ENCODE measurements around the gene PLCD3.

Gene PLCD3

DNA sequence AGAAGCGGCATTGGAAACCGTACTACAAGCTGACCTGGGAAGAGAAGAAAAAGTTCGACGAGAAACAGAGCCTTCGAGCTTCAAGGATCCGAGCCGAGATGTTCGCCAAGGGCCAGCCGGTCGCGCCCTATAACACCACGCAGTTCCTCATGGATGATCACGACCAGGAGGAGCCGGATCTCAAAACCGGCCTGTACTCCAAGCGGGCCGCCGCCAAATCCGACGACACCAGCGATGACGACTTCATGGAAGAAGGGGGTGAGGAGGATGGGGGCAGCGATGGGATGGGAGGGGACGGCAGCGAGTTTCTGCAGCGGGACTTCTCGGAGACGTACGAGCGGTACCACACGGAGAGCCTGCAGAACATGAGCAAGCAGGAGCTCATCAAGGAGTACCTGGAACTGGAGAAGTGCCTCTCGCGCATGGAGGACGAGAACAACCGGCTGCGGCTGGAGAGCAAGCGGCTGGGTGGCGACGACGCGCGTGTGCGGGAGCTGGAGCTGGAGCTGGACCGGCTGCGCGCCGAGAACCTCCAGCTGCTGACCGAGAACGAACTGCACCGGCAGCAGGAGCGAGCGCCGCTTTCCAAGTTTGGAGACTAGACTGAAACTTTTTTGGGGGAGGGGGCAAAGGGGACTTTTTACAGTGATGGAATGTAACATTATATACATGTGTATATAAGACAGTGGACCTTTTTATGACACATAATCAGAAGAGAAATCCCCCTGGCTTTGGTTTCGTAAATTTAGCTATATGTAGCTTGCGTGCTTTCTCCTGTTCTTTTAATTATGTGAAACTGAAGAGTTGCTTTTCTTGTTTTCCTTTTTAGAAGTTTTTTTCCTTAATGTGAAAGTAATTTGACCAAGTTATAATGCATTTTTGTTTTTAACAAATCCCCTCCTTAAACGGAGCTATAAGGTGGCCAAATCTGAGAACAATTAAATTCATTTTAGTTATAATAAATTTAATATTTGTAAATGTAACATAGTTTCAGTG lies 17.7 kb upstream of the PLCD3 start:
- DNase-seq (ENCODE audit: low spot score), result peak; percentile 76

DNA sequence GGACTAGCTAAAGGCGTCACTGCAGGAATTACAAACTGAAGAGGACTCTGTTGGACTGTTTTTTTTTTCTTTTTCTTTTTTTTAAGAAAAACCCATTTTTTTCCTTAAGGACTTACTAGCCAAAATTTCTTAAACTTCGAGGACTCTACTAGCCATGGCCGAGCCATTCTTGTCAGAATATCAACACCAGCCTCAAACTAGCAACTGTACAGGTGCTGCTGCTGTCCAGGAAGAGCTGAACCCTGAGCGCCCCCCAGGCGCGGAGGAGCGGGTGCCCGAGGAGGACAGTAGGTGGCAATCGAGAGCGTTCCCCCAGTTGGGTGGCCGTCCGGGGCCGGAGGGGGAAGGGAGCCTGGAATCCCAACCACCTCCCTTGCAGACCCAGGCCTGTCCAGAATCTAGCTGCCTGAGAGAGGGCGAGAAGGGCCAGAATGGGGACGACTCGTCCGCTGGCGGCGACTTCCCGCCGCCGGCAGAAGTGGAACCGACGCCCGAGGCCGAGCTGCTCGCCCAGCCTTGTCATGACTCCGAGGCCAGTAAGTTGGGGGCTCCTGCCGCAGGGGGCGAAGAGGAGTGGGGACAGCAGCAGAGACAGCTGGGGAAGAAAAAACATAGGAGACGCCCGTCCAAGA lies 16.8 kb upstream of the PLCD3 start:
- DNase-seq (ENCODE audit: low spot score), result peak; percentile 86

DNA sequence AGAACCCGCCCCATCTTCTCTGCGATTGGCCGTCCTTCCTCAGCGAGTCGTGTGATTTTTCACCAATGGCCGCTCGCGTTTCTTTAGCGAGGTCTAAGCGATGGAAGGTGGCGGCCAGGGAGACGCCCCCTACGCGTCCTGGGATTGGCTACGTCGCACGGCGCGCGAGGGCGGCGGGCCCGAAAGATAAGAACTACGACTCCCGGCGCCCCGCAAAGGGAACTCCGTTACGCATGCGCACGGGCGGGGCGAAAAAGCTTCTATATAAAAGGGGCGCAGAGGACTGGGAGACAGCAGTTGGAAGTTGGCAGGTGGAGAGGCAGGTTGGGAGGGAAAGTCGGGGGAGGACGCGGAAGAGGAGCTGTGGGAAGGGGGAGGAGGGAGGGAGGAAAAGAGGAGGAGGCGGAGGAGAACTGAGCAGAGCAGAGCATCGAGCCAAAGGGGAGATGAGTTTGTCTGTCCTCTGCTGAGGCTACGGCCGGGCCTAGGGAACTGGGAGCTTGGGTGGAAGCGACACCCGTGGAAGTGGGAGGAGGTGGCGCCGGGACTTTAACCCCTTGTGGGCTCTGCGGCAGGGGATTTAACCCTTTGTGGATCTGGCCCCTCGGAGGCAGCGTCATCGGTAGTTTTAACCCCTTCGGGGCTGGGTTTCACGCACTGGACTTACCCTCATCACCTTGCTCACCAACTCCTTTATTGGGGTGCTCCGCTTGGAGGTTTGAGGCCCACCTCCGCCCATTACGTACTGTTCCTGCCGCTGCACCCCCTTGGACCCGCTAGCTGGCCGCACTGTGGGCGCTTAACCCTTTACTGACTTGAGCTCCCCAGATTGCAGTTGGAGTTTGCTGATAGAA lies 16.1 kb upstream of the PLCD3 start, which contains the start of gene HEXIM1:
HEXIM1 (plus strand) TSS at position 293 of the 854 bp plus-strand sequence. CDS start 716 bp downstream, outside the sequence.
- DNase-seq (ENCODE audit: low spot score), result peak; percentile 99

DNA sequence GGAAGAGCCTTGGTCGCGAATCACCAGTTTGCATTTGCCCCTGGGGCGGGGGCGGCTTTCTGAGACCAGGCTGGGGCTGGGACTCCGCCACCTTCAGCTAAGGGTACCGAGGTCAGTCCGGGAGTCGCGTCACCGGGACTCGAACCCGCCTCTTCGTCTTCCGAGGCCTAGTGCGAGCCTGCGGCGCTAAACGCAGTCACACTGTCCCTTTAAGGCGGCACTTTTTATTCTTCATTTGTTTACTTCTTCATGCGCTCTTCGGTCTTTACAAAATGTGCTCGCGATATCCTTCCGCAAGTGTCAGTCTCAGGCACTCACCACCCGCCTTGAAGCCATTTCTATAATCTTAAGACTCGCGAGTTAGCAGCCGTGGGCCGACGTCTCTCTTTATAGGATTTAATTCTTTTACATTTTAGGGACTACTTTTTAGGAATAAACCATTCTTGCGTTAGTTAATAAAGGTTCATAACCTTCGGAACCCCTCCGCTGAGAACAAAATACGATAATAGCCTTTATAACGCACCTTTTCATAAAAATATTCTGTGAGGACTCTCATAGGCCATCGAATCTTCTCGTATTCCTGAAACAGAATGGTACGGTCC lies 15.4 kb upstream of the PLCD3 start:
- DNase-seq (ENCODE audit: low spot score), result peak; percentile 97

DNA sequence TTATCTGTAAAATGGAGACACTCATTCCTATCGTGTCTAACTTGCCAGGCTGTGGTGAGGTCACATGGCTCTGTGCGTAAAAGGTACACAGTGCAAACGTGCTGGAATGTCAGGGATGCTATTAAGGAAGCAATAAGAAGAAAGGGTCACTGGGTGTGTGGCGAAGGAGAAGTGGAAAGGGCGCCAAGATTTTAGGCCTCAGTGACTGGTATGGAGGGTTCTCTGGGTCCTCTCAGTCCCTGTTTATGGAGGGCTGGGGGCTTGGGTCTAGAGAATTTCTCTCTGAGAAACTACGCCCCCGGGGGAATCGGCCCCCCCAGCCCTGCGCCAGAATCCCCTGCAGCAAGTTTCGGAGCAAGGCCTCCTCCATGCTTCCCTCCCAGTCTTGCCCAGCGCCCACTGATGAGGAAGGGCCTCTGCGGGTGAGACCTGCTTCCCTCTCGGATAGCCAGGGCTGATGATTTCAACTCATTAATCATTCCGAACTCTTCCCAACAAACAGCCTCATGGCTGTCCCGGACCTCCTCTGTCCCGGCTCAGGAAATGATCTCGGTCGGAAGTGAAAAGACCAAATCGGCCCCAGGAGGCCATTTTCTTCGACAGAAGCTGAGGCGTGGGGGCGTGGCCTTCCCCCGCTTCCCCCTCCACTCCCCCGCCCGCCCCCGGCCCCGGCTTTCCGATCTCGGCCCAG lies 14.7 kb upstream of the PLCD3 start:
- peak; percentile 77 for DNase-seq (ENCODE audit: low spot score)

DNA sequence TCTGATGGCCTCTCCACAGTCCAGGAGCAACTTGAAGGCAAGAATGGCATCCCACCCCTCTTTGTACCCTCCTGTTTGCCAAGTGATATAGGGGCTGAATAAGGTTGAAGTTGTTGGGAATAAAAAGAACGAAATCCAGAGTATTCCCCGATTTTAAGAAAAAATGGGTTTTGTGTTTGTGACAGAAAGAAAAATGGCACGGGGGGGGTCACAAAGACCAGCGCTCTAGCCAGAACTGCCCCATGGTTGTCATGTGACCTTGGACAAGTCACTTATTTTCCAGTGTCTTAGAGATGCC lies 14.2 kb upstream of the PLCD3 start:
- DNase-seq (ENCODE audit: low spot score), result no peak

DNA sequence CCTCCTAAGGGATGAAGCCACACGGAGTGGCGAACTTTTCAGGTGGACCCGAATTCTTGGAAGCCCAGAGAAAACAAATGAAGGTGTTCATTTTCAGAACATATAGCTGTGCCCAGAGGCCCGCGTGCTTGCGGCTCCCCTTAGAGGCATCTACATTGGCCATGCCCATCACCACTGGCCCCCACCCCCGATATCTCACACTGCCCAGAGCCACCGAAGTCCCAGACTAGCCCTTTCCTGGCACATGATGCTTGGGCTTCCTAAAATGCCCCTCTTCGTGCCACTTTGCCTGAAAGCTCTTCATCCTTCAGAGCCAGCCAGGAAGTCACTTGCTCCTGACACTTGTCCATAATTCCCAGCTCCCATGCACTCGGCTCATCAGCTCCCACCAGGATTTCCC lies 13.9 kb upstream of the PLCD3 start:
- no peak for DNase-seq (ENCODE audit: low spot score)

DNA sequence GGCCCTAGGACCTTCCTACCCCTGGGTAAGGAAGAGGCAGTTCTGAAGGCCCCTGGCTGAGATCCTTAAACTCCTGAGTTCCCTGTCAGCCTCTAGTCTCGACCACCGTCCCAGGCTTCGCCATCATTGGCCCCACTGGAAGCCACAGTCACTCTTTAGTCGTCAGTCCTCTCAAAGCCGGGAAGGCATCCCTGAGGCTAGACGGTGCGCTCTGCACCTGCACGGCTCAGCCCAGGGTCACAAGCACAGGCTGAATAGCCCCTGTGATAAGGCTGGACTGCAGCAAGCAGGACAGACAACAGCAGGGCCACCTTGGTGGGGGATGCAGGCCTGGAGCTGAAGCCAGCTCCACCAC lies 12.7 kb upstream of the PLCD3 start:
- DNase-seq (ENCODE audit: low spot score), result no peak

DNA sequence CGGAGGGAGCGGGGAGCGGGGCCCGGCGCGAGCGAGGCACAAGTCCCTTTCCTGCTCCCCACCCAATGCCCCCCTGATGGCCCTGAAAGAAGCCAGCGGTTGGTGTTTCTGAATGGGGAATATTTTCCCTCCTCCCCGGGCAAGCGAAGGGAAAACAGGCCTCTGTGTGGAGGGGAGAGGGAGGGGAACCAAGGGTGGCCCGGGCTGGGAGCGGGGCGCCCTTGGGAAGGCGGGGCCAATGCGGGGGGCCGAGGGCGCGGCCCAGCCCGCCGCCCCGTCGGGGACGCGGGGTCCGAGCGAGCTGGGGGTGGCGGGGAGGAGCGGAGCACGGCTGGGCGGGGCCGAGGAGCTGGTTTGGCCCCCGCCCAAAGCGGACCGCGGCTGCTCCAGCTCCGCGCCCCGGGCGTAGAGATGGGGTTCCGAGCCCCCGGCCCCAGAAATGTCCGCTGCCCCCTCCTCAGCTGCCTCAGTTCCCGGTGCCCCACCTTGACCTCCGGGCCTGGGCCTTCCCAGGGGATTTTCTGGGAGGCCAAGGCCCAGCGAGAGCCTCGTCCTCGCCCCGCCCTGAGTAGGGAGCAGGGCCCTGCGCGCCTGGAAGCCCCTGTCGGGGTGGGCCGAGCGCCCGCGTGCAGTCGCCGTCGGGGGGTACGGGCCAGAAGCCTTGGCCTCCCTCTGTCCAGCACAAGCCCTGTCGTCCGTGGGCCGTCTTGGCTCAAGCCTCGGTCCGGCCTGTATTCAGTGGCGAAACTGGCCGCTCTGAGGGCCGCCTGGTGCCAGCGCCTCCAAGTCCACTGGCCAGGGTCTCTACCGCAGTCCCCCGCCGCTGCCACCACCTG lies 12.1 kb upstream of the PLCD3 start:
- no peak for DNase-seq (ENCODE audit: low spot score)

DNA sequence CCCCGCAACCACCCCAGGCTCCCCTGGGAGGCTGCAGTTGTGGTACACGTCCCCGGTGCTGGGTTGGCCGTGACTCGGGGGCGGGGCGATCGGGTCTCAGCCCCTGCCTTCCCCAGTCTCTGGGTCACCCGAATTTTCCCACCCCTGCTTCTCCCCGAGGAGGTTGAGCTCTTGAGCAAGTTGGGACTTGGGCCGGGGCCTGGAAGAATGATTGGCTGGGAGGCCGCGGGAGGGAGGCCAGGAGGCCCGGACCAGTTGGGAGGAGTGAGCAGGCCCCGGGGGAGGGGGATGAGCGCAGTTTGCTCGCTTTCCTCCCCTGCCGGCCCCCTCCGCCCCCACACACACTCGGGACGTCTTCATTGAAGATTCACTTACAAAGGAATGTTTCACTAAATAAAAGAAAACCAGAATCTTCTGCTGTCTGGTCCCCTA lies 11.5 kb upstream of the PLCD3 start:
- DNase-seq (ENCODE audit: low spot score), result no peak

DNA sequence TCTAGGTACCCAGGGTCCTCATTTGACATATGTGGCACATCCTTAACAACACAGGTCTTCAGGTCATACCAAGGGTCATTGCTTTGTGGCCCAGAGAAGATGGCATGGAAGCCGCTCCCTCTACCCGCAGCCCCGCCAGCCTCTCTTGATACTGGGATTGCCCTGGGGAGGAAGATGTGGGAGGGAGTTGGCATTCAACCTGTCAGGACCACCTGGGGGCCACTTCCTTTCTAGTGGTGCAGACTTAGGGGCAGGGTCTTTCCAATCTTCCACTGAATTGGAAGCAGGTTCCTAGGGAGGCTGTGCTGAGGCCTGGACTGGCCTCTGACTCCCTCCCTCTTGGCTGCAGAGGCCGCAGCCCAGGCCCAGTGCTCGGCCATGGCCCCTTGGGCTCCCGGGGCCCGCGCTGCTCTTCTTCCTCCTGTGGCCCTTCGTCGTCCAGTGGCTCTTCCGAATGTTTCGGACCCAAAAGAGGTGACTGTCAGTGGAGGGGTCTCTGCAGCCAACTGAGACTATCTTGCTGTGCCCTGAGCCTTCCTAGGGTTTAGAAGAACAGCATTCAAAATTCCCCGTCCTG lies 10.9 kb upstream of the PLCD3 start:
- DNase-seq (ENCODE audit: low spot score), result no peak

DNA sequence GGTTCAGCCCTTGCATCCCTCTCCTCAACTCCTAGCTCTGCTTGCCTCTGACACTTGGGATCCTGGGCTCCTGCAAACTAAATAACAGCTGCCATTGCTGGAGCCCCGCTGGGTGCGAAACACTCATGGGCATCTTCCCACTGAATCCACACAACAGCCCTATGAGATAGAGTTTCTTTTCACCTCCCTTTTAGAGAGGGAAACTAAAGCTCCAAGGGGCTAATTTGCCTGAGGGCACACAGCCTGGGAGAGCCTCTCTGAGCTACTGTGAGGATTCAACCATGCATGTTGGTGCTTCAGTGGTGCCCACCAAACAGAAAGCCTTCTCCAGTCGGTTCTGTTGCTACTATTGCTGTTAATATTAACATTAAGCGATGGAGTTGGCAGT lies 7.2 kb upstream of the PLCD3 start:
- no peak for DNase-seq (ENCODE audit: low spot score)

DNA sequence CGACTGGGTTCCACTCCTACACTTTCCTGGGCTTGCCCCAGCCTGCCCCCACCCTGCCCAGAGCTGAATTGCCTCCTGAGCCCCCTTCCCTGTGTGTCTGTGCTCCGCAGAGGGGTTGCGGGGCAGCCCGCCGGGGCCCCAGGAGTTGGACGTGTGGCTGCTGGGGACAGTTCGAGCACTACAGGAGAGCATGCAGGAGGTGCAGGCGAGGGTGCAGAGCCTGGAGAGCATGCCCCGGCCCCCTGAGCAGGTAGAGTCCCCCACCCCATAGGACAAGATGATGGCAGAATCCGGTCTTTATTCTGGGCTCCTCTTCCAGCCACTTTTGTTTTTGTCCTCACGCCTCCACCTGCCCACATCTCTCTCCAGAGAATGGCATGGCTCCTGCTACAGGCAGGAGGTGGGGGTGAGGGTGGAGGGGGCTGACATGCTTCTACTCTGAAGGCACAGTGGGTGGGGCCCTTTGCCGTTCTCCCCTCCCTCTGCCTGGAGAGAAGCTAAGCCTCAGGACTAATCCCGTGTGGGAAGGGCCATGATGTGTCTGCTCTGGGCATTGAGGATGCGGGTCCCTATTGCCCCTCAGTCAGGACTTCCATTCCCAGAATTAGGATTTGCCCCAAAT lies 6.7 kb upstream of the PLCD3 start:
- DNase-seq (ENCODE audit: low spot score), result no peak

DNA sequence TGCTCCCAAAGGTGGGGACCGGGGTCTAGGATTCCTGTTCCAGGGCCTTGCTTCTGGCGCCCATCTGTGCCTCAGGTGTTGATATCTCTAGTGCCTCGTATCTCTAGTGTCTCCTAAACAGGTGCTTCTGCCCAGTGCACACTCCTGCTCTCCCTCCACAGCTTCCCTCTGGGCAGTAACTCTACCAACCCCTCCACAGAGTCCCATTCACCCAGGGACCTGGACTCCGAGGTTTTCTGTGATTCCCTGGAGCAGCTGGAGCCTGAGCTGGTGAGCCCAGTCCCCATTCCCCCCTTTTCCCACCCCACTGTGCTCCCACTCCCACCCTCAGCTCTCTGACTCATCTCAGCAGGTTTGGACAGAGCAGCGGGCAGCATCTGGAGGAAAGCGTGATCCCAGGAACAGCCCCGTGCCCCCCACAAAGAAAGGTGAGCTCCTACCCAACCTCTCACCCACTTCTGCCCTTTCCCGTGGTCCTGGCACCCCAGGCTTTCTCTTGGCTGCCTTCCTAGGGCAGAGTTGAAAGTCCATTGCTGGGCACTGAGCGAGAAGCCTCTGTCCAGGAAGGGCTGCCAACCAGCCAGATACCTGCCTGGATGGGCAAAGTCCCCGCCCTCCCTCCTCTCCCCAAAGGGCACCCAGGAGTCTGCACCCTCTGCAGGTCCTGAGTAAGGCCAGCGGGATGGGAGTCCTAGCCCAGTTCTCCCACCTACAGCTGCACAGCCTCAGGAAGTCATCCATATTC lies 5.4 kb upstream of the PLCD3 start:
- no peak for DNase-seq (ENCODE audit: low spot score)

DNA sequence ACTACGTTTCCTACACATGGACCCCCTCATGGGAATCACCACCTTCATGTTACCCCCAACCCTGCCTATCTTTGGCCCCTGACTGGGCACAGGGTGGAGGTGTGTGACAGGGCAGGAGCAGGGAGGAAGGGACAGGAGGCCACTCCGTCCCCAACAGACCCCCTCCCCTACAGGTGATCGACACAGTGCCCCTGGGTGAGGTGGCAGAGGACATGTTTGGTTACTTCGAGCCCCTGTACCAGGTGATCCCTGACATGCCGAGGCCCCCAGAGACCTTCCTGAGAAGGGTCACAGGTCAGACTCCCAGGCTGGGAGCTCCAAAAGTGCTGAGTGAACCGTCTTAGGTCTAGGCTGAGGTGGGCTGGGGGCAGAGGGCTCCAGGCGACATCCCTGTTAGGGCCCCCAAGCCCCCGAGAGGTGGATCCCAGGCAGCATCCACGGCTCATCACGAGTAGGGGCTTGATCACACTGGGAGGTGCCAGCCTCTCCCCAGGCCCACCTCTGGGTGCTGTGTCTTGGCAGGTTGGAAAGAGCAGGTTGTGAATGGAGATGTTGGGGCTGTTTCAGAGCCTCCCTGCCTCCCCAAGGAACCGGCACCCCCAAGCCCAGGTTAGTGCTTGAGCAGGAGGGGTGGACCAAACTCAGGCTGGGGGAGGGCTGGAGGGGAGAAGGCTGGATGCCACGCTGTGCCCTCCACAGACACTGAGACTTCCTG lies 4.7 kb upstream of the PLCD3 start:
- no peak for DNase-seq (ENCODE audit: low spot score)

DNA sequence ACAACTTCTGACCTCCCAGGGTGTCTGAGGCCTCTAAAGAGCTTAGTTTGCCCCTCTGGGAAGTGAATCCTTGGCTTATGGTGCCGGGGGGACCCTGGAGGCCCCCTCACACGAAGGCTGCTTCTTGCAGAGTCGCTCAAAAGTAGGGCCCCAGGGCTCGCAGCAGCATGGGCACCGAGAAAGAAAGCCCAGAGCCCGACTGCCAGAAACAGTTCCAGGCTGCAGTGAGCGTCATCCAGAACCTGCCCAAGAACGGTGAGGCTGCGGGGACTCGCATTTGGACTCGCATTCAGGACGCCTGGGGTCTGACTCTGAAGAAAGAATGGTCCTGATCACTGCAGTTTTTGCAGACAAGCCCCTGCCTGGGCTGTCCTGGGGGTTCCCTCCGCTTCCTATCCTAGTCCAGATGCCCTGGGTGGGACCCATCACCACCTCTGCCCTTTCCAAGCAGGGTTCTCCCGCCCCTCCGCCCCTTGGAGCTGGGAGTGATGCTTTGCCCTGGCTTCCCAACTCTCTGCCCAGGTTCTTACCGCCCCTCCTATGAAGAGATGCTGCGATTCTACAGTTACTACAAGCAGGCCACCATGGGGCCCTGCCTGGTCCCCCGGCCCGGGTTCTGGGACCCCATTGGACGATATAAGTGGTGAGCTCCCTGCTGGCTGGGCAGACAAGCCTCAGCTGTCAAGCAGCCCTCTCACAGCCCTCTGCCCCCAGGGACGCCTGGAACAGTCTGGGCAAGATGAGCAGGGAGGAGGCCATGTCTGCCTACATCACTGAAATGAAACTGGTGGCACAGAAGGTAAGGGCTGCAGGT lies 3.9 kb upstream of the PLCD3 start:
- no peak for DNase-seq (ENCODE audit: low spot score)

DNA sequence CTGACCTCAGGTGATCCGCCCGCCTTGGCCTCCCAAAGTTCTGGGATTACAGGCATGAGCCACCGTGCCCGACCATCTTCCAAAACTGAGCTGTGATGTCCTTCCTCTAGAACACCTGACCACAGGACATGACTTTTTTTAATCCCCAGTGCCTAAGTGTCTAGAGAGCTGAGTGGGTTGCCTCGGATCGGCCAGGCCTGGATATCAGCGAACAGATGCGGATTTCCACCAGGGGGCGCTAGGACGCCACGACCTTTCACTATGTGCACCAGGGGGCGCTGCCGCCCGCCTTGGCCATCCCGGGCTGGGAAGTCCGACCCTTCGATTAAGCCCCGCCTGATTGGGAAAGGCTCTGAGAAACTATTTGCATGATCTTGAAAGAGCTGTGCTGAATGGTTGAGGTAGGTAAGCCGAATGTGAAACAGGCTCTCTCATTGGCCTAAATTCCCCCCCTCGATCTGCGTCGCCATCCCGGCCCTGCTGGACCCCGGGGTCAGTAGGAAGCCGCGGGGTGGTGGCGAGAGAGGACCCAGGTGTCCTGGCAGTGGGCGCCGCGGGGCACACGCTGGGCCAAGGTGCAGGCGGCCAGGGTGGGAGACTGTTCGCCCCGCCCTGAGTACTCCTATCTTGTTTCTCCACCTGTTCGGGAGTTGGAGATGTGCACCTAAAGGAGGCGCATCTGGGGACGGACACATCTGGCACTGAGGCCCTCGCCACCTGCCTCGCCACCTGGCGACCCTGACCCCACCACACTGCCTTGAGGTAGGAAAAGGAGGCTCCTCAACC lies 3.1 kb upstream of the PLCD3 start, which contains the start of gene ACBD4:
ACBD4 (plus strand) TSS at position 496 of the 786 bp plus-strand sequence. CDS start 458 bp downstream, outside the sequence.
- DNase-seq (ENCODE audit: low spot score), result peak; percentile 98
